HepG2 (cell line): ENCODE data around the gene EEPD1.
"Not testable (repeated sequence)": the region's sequence is repeated elsewhere in the genome, so short reads cannot be mapped to it uniquely, and the experiment has no call there.

ENCODE experiments used
- CEBPG ChIP-seq: IDR thresholded peaks from 2 replicates; pipeline ENCODE4 v1.6.1; 2016
- PAX8 ChIP-seq: sonication (generic); formaldehyde crosslinking; IDR thresholded peaks from 2 replicates; pipeline ENCODE4 v1.8.0; 2022; ENCODE audit warnings: mild to moderate bottlenecking, missing genetic modification reagents, borderline replicate concordance
- POLR2AphosphoS5 ChIP-seq: IDR thresholded peaks from 2 replicates; pipeline ENCODE4 v1.6.1; 2012; ENCODE audit warnings: low read depth, low read length
- YY1 ChIP-seq: IDR thresholded peaks from 2 replicates; pipeline ENCODE4 v1.6.1; 2011; ENCODE audit warnings: low read length, low read depth, moderate library complexity, mild to moderate bottlenecking; ENCODE audit not compliant: insufficient read depth, insufficient replicate concordance
- ZNF549 ChIP-seq: sonication (generic); formaldehyde crosslinking; IDR thresholded peaks from 2 replicates; pipeline ENCODE4 v1.5.0; 2020; ENCODE audit warnings: missing genetic modification reagents
- ZNF747 ChIP-seq: sonication (generic); formaldehyde crosslinking; IDR thresholded peaks from 2 replicates; pipeline ENCODE4 v1.8.1; 2023; ENCODE audit warnings: missing genetic modification reagents, mild to moderate bottlenecking, borderline replicate concordance
- ZSCAN29 ChIP-seq: sonication (generic); formaldehyde crosslinking; conservative IDR thresholded peaks from 2 replicates; pipeline ENCODE4 v1.4.0; 2020; ENCODE audit warnings: mild to moderate bottlenecking, missing genetic modification reagents
- TF ChIP-seq, protein P1 (sequence below): sonication (generic); formaldehyde crosslinking; IDR thresholded peaks from 2 replicates; pipeline ENCODE4 v1.5.0; 2020; ENCODE audit warnings: mild to moderate bottlenecking, missing genetic modification reagents, moderate library complexity

GRCh38 chr7:36119983-36120646 is 32.9 kb upstream of the EEPD1 start:
- TF ChIP-seq CEBPG; ZSCAN29 (CRISPR knock-in tag); ZNF549 (CRISPR knock-in tag); YY1; ZNF747 (CRISPR knock-in tag); PAX8; POLR2AphosphoS5: not testable (repeated sequence)
- TF ChIP-seq, protein P1, sequence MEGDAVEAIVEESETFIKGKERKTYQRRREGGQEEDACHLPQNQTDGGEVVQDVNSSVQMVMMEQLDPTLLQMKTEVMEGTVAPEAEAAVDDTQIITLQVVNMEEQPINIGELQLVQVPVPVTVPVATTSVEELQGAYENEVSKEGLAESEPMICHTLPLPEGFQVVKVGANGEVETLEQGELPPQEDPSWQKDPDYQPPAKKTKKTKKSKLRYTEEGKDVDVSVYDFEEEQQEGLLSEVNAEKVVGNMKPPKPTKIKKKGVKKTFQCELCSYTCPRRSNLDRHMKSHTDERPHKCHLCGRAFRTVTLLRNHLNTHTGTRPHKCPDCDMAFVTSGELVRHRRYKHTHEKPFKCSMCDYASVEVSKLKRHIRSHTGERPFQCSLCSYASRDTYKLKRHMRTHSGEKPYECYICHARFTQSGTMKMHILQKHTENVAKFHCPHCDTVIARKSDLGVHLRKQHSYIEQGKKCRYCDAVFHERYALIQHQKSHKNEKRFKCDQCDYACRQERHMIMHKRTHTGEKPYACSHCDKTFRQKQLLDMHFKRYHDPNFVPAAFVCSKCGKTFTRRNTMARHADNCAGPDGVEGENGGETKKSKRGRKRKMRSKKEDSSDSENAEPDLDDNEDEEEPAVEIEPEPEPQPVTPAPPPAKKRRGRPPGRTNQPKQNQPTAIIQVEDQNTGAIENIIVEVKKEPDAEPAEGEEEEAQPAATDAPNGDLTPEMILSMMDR = peak; percentile 27; the same call in 1 of the 2 replicates
